Large intestine (tissue), 3 donors: ENCODE measurements around the gene NR1I3. TPM values are rescaled to one million over a fixed set of nuclear protein-coding genes. Genes with fewer than 3 reads are reported as not detected.
"Not testable (repeated sequence)": the region's sequence is repeated elsewhere in the genome, so short reads cannot be mapped to it uniquely, and the experiment has no call there.

Experiments
- DNase-seq, 2 donors: peaks; one replicate each; pipeline versions ENCODE4 v3.0.0 to v3.0.0-alpha.2; 2013
- H3K27ac ChIP-seq: one replicate; pipeline ENCODE4 v1.5.1; 2013; ENCODE audit warnings: low read length
- H3K27me3 ChIP-seq: 2 replicates; pipeline ENCODE4 v1.6.1; 2013; ENCODE audit warnings: low read length; ENCODE audit not compliant: control insufficient read depth, insufficient read depth
- H3K36me3 ChIP-seq: 2 replicates; pipeline ENCODE4 v1.6.1; 2013; ENCODE audit warnings: low read length; ENCODE audit not compliant: control insufficient read depth, insufficient read depth
- H3K4me1 ChIP-seq: one replicate; pipeline ENCODE4 v1.6.1; 2013; ENCODE audit warnings: low read length; ENCODE audit not compliant: control insufficient read depth, insufficient read depth
- H3K4me3 ChIP-seq: one replicate; pipeline ENCODE4 v1.5.1; 2013; ENCODE audit warnings: low read length
- H3K9me3 ChIP-seq: one replicate; pipeline ENCODE4 v1.6.1; 2013; ENCODE audit warnings: mild to moderate bottlenecking, low read depth, low read length, moderate library complexity; ENCODE audit not compliant: control insufficient read depth
- WGBS: methylation state at CpG from one replicate; pipeline ENCODE4 v1.1.5; 2013; ENCODE audit warnings: low lambda C conversion rate; ENCODE audit not compliant: insufficient coverage; 5-methylcytosine and 5-hydroxymethylcytosine counted together
- polyA plus RNA-seq: library from polyadenylated mRNA; unstranded; fragments of 120-200 nt; gene quantifications from one replicate; pipeline ENCODE4 v1.2.1, GENCODE V29; 2013

Gene NR1I3
- polyA plus RNA-seq, 1 donor: 13.1 TPM

DNA sequence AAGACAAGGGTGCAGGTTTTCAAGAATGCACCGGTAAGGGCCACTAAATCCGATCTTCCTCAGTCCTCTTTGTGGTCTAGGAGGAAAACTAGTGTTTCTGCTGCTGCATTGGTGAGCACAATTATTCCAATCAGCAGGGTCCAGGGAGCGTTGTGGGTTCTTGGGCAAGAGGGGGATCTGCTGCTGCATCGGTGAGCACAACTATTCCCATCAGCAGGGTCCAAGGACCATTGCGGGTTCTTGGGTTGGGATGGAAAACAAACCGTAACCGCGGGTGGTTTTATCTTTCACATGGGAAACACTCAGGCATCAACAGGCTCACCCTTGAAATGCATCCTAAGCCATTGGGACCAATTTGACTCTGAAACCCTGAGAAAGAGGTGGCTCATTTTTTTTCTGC, 13.6 kb upstream of the NR1I3 start:
- Histone ChIP-seq H3K27ac (no peak overlapping the region), H3K4me1 (no peaks in the 10 kb centered on the region), H3K36me3 (no peaks in the 10 kb centered on the region), H3K4me3 (no peak overlapping the region), H3K27me3 (no peaks in the 10 kb centered on the region), H3K9me3 (no peaks in the 10 kb centered on the region)
- WGBS: no CpG with 5 or more reads among the region's 8 CpGs
- DNase-seq: no peak

DNA sequence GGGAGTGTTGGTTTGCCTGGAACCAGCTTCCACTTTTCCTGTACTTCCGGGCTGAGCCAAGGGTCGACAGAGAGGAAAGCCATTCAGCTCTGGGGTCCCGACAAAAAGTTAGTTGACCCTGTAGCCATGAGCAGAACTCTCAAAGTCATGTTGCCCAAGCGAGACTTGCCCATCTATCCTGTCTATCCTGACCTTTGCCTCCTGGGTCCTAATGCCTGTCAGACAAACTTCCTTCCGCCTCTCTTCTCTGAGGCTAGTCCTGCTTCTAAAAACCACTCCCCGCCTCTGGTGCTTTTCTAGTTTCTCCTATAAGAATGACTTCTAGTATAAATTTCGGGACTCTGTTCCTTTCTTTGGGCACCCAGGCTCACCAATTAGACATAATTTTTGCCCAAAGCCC, 12.8 kb upstream of the NR1I3 start:
- WGBS: 83% methylated on average over 2 of the region's 7 CpGs

DNA sequence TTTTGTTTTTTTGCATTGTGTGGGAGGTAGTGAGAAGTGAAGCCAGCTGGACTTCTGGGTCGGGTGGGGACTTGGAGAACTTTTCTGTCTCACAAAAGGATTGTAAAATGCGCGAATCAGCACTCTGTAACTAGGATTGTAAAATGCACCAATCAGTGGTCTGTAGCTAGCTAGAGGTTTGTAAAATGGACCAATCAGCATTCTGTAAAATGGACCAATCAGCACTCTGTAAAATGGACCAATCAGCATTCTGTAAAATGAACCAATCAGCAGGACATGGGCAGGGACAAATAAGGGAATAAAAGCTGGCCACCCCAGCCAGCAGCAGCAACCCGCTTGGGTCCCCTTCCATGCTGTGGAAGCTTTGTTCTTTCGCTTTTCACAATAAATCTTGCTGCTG, 12.1 kb upstream of the NR1I3 start:
- DNase-seq, H3K9me3 ChIP-seq, H3K27ac ChIP-seq, H3K4me1 ChIP-seq, H3K27me3 ChIP-seq, H3K4me3 ChIP-seq, H3K36me3 ChIP-seq: not testable (repeated sequence)
- no CpG with 5 or more reads among the region's 5 CpGs for WGBS

More for the DNA sequence above, 12.8 kb upstream of the NR1I3 start:
- no peak overlapping the region for H3K27ac ChIP-seq
- no peaks in the 10 kb centered on the region for H3K9me3 ChIP-seq
- no peaks in the 10 kb centered on the region for H3K4me1 ChIP-seq
- no peak overlapping the region for H3K4me3 ChIP-seq
- no peaks in the 10 kb centered on the region for H3K27me3 ChIP-seq
- no peak for DNase-seq
- no peaks in the 10 kb centered on the region for H3K36me3 ChIP-seq

DNA sequence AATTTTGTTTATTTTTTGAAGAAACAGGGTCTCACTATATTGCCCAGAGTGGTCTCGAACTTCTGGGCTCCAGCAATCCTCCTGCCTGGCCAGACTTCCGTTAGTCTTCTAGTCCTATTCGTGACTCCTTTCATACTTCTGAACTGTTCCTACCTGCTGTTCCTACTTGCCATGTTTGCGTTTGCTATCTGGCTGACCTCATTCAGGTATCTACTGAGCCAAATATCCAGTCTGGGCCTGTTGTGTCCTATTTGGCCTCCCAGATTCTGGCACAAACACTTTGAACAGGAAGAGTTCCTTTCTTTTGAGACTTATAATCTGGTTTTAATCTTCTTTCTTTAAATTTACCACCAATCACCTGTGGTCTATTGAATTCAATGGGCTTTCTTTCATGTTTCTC, 6.9 kb upstream of the NR1I3 start:
- WGBS: no CpG with 5 or more reads among the region's 4 CpGs
- Histone ChIP-seq H3K27ac (no peak overlapping the region), H3K4me3 (no peak overlapping the region), H3K4me1 (no peaks in the 10 kb centered on the region), H3K9me3 (no peaks in the 10 kb centered on the region), H3K36me3 (no peaks in the 10 kb centered on the region), H3K27me3 (no peaks in the 10 kb centered on the region)
- no peak for DNase-seq

DNA sequence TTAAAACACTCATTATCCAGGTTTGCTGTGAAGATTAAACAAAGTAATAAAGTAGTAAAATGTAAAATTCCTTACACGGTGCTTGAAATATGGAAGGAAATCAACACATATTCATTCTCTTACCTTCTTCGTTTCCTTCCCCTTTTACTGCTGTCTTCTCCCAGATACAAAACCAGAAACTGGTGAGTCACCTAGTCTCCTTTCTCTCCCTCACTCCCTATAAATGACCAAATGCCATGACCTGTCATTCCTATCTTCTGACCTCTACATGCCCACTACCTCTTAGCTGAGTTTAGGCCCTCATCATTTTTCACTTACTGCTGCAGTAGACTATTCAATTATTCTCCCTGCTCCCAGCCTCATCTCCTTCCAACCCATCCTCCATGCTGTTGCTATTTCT, 4.3 kb upstream of the NR1I3 start:
- Histone ChIP-seq H3K4me3 (no peak overlapping the region), H3K9me3 (no peaks in the 10 kb centered on the region), H3K4me1 (peaks cover 9% of the 10 kb centered on the region), H3K36me3 (no peaks in the 10 kb centered on the region), H3K27me3 (no peaks in the 10 kb centered on the region), H3K27ac (no peak overlapping the region)
- DNase-seq: no peak
- 60% methylated on average over 1 of the region's 2 CpGs for WGBS

DNA sequence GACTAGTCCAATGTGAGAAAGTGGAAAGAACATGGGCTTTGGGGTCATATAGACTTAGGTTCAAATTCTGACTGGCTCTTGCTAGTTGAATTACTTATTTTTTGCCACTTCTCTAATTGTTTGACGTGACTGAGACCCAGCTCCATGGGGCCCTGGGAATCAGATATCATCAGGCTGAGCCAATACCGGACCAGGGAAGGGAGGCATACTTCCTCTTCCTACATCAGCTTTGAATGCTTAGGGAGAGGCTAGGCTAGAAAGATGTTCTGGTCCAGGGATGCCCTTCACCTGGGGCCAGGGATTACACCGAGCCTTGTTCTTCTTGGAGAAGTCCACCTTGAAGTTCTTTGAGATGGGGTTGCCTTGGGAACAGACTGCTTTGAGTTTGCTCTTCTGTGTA, 3.7 kb upstream of the NR1I3 start:
- no CpG with 5 or more reads among the region's 3 CpGs for WGBS

DNA sequence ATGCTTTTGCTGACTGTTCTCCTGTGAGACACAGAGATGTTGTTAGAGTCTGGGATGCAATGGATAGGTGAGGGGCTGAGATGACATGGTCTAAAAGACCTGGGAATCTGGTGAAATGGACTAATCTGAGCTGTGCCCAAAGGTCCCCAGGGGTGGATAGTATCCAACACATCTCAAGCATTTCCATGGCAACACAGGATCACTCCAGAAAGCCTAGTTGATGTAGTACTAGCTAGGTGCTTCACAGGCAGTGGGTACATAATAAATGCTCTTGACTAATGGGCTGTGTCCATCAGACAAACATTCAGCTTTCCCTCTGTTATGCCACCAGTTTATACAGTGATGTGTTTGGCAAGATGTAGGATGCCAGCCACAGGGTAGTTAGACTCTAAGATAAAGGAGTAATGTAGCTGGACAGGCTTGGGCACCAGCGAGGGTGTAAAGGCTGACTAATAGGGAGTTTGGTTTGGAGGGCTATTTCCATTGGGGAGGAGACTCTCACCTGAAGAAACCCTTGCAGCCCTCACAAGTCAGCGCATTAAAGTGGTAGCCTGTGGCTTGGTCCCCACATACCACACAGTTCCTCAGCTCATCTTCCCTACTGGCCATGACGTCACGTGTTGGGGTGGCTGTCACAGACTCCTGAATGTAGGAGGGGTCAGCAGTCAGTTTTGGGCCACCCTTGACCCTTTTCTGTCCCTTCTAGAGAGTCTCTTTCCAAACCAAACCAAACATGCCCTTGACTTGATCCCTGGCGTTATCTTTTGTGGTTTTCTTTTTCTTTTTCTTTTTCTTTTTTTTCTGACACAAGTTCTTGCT, 1.8 kb downstream of the NR1I3 start:
- Histone ChIP-seq H3K4me1 (peaks cover 9% of the 10 kb centered on the region), H3K27me3 (no peaks in the 10 kb centered on the region), H3K36me3 (peaks cover 2% of the 10 kb centered on the region), H3K9me3 (no peaks in the 10 kb centered on the region), H3K27ac (no peak overlapping the region), H3K4me3 (no peak overlapping the region)
- WGBS: 100% methylated on average over 1 of the region's 5 CpGs
- no peak for DNase-seq

More for the DNA sequence above, 3.7 kb upstream of the NR1I3 start:
- peaks cover 9% of the 10 kb centered on the region for H3K4me1 ChIP-seq
- H3K27ac ChIP-seq: no peak overlapping the region
- H3K27me3 ChIP-seq: no peaks in the 10 kb centered on the region
- H3K9me3 ChIP-seq: no peaks in the 10 kb centered on the region
- DNase-seq: no peak
- no peak overlapping the region for H3K4me3 ChIP-seq
- no peaks in the 10 kb centered on the region for H3K36me3 ChIP-seq

DNA sequence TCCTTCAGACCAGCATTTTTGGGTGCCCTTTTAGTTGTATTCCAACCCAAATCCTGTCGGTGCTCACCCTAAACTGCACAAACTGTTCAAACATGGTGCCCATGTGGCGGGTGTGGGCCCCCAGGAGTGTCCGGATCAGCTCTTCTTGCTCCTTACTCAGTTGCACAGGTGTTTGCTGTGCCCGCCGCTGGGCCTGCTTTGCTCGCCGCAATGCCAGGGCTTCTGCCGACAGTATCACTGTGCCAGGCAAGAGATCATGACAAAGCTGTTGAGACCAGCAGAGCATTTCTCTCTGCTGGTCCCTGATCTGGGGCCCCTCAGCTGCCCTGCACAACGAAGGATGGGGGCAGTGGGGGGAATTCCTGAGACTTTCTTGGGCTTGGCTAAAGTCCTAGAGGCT, 4.9 kb downstream of the NR1I3 start:
- WGBS: no CpG with 5 or more reads among the region's 9 CpGs
- H3K4me1 ChIP-seq: peaks cover 26% of the 10 kb centered on the region
- no peak overlapping the region for H3K27ac ChIP-seq
- peaks cover 31% of the 10 kb centered on the region for H3K36me3 ChIP-seq
- DNase-seq: no peak
- no peak overlapping the region for H3K4me3 ChIP-seq
- H3K27me3 ChIP-seq: no peaks in the 10 kb centered on the region
- H3K9me3 ChIP-seq: no peaks in the 10 kb centered on the region

DNA sequence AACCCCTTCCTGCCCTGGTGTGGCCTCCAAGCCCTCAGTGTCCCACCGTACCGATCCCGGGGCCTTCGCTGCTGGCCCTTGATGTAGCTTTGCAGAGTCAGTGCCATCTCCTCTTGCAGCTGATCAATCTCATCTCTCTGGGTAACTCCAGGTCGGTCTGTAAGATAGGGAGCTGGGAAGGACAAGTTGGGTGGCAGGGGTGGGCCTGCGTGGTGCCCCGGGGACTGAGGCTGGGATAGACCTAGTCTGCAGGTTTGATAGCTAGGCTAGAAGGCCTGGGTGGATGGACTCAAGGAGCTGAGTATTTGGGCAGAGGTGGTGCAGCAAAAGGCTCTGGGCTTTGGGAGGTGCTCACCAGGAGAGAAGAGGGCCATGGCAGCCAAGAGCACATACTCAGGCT, 7.2 kb downstream of the NR1I3 start:
- Histone ChIP-seq H3K36me3 (peaks cover 33% of the 10 kb centered on the region), H3K27ac (no peak overlapping the region), H3K4me3 (no peak overlapping the region), H3K27me3 (no peaks in the 10 kb centered on the region), H3K9me3 (no peaks in the 10 kb centered on the region), H3K4me1 (peaks cover 38% of the 10 kb centered on the region)
- no peak for DNase-seq
- no CpG with 5 or more reads among the region's 7 CpGs for WGBS

DNA sequence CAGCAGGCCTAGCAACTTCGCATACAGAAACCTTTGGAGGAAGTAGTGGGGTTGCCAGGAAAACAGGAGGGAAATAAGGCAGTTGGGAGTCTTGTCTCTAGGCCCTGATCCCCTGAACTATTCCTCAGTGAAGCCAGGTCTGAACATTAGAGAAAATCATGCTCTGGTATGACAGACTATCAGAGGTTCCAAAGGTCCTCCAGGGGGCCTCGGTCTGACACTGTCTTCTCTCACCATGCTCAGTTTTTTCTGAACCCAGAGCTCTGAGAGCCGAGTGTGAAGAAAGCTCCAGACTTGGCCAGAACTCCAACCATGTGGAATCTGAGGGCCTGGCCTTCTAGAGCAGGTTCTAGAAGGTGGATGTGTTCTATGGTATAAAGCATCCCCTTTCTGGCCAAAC, 8.1 kb downstream of the NR1I3 start:
- peak overlapping the region; percentile 17 for H3K27ac ChIP-seq
- peak in 1 of 2 donors; percentile 59 for DNase-seq
- peaks cover 45% of the 10 kb centered on the region for H3K4me1 ChIP-seq
- no peaks in the 10 kb centered on the region for H3K9me3 ChIP-seq
- peaks cover 33% of the 10 kb centered on the region for H3K36me3 ChIP-seq
- H3K27me3 ChIP-seq: no peaks in the 10 kb centered on the region
- WGBS: no CpG with 5 or more reads among the region's 3 CpGs
- H3K4me3 ChIP-seq: no peak overlapping the region

DNA sequence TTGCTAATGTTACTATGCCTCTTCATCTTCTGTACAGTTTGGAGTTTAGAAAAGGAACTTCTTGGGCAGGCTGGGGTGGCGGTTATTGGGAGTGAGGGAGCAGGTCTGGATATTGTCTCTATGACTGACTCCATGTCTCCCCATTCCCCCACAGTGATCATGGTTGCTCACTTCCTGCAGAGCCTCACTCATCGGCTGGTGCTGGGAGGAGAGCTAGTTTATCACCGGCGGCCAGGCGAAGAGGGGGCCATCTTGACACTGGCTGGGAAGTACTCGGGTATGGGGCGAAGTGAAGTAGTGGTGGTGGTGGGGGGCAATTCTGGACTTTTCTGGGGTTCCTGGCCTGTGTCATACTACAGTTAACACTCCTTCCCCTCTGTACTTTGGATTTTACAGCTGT, 10.0 kb downstream of the NR1I3 start:
- H3K4me1 ChIP-seq: peaks cover 61% of the 10 kb centered on the region
- peak overlapping the region; percentile 46 for H3K27ac ChIP-seq
- WGBS: no CpG with 5 or more reads among the region's 7 CpGs
- no peak for DNase-seq
- H3K27me3 ChIP-seq: no peaks in the 10 kb centered on the region
- H3K4me3 ChIP-seq: no peak overlapping the region
- no peaks in the 10 kb centered on the region for H3K9me3 ChIP-seq
- H3K36me3 ChIP-seq: peaks cover 31% of the 10 kb centered on the region
